Measurements from ENCODE around the gene APMAP.

APMAP gene

DNA sequence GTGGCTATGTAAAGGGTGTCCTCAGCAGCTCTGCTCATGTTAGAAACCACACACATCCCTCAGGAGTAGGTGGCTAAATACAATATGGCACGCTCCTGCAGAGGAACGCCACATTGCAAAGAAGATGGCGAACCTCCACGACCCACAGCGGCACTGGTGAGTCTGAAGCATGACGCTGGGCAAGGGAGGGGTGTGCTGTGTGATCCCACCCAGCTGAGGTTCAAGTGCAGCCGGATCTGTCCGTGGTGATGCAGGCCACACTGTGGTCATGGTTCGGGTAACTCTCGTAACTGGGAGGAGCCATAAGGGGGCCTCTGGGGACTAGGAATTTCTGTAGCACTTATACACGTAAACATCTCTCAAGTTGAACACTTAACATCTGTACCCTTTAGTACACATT, 23.4 kb upstream of the APMAP start (continued):
- TF ChIP-seq, protein P1, sequence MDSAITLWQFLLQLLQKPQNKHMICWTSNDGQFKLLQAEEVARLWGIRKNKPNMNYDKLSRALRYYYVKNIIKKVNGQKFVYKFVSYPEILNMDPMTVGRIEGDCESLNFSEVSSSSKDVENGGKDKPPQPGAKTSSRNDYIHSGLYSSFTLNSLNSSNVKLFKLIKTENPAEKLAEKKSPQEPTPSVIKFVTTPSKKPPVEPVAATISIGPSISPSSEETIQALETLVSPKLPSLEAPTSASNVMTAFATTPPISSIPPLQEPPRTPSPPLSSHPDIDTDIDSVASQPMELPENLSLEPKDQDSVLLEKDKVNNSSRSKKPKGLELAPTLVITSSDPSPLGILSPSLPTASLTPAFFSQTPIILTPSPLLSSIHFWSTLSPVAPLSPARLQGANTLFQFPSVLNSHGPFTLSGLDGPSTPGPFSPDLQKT (IDR thresholded peaks at IDR 0.05; ENCODE audit: borderline replicate concordance, low read depth, low read length): no peak

DNA sequence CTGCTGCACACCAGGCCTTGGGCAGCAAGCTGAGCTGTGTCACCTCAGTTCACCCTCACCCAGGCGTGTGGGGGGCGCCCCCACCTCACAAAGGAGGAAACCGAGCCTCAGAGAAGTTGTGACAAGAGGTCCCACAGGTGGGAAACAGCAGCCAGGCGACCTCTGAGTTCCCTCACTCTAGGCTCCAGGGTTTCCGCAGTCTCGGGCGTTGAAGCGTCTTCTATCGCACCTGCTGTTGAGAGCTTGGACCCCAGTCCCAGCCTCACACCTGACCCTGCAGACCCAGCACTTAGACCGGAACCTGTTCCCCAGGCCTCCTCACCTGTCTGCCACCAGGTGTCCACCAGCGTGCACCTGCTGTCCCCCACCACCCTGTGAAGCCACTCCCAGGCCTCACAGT, 22.3 kb upstream of the APMAP start:
- no peaks in the 10 kb centered on the region for H3K9me3 ChIP-seq (ENCODE audit: control insufficient read depth, insufficient read depth, low read depth, low read length)
- CTCF ChIA-PET: no interaction called here
- H3K4me1 ChIP-seq (ENCODE audit: control insufficient read depth, insufficient read depth, low read length): no peaks in the 10 kb centered on the region
- TF ChIP-seq SP2 (tag by site-specific recombination; IDR thresholded peaks at IDR 0.05) (no peak), ZNF510 (tag by site-specific recombination; IDR thresholded peaks at IDR 0.05; ENCODE audit: insufficient replicate concordance) (no peak), ZNF529 (tag by site-specific recombination; IDR thresholded peaks at IDR 0.05; ENCODE audit: insufficient replicate concordance) (no peak), ZNF600 (tag by site-specific recombination; IDR thresholded peaks at IDR 0.05) (no peak), ZNF791 (tag by site-specific recombination; IDR thresholded peaks at IDR 0.05) (no peak), ZNF623 (tag by site-specific recombination; IDR thresholded peaks at IDR 0.05) (no peak), ZNF292 (tag by site-specific recombination; IDR thresholded peaks at IDR 0.05; ENCODE audit: borderline replicate concordance, low read depth) (no peak), ZNF19 (tag by site-specific recombination; IDR thresholded peaks at IDR 0.05; ENCODE audit: low read depth) (no peak), ZNF133 (tag by site-specific recombination; IDR thresholded peaks at IDR 0.05) (no peak), HOXA7 (CRISPR knock-in tag; IDR thresholded peaks at IDR 0.05; ENCODE audit: borderline replicate concordance) (no peak)
- TF ChIP-seq, protein P2, sequence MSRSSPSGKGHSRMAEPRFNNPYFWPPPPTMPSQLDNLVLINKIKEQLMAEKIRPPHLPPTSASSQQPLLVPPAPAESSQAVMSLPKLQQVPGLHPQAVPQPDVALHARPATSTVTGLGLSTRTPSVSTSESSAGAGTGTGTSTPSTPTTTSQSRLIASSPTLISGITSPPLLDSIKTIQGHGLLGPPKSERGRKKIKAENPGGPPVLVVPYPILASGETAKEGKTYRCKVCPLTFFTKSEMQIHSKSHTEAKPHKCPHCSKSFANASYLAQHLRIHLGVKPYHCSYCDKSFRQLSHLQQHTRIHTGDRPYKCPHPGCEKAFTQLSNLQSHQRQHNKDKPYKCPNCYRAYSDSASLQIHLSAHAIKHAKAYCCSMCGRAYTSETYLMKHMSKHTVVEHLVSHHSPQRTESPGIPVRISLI (tag by site-specific recombination; IDR thresholded peaks at IDR 0.05): no peak
- TF ChIP-seq, protein P3, sequence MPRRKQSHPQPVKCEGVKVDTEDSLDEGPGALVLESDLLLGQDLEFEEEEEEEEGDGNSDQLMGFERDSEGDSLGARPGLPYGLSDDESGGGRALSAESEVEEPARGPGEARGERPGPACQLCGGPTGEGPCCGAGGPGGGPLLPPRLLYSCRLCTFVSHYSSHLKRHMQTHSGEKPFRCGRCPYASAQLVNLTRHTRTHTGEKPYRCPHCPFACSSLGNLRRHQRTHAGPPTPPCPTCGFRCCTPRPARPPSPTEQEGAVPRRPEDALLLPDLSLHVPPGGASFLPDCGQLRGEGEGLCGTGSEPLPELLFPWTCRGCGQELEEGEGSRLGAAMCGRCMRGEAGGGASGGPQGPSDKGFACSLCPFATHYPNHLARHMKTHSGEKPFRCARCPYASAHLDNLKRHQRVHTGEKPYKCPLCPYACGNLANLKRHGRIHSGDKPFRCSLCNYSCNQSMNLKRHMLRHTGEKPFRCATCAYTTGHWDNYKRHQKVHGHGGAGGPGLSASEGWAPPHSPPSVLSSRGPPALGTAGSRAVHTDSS (tag by site-specific recombination; IDR thresholded peaks at IDR 0.05): no peak
- TF ChIP-seq, protein P4, sequence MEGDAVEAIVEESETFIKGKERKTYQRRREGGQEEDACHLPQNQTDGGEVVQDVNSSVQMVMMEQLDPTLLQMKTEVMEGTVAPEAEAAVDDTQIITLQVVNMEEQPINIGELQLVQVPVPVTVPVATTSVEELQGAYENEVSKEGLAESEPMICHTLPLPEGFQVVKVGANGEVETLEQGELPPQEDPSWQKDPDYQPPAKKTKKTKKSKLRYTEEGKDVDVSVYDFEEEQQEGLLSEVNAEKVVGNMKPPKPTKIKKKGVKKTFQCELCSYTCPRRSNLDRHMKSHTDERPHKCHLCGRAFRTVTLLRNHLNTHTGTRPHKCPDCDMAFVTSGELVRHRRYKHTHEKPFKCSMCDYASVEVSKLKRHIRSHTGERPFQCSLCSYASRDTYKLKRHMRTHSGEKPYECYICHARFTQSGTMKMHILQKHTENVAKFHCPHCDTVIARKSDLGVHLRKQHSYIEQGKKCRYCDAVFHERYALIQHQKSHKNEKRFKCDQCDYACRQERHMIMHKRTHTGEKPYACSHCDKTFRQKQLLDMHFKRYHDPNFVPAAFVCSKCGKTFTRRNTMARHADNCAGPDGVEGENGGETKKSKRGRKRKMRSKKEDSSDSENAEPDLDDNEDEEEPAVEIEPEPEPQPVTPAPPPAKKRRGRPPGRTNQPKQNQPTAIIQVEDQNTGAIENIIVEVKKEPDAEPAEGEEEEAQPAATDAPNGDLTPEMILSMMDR (tag by site-specific recombination; IDR thresholded peaks at IDR 0.05): no peak
- peaks cover 0 to 16% of the 10 kb centered on the region in 2 experiments; a peak in 1 of 3 replicates for H3K36me3 ChIP-seq (ENCODE audit: control insufficient read depth in 2 of 2, insufficient read depth in 1 of 2, low read length in 2 of 2)
- POLR2A ChIA-PET: no interaction called here
- H3K4me3 ChIP-seq (ENCODE audit: low read depth, low read length): no peak overlapping the region
- no peak overlapping the region for H3K27ac ChIP-seq (ENCODE audit: extremely low read depth, low read depth, low read length)

DNA sequence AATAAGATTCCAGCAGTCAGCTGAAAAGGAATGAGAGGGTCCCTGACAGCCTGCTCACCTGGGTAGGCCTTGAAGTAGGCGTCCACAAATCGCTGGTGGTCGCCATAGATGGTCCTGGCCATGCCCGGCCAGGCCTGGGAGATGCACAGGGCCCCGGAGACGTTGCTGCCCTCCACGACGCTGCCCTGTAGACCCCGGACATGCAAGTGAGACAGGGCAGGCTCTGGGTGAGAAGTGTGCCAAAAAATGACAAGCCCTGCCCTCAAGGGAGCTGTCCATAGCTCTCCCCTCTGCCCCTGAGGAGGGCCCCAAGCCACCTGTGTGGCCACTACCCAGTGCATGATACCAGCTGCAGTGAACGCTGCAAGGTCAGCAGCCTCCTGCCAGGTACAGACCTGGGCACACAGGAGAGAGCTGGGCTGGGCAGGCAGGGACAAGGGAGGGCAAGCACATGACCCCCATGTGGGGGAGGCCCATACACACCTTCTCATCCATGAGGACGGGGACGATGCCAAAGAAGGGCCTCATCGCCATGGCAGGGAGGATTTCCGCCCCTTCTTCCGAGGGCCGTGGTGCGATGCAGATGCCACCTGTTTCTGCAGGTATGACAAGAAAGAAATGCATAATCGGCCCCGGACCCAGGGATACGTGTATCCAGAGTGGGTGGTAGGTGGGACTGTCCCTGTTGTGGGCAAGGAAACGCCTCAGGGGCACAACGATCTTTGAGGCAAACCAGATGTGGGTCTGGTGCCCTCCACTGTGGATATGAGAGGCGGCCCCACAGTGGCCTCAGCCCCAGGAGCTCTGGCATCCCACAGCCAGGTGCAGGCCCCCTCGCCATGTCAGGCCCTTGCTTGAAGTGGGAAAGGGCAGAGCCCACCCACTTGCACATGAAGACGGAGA, 21.2 kb upstream of the APMAP start:
- no peak overlapping the region for H3K27ac ChIP-seq (ENCODE audit: extremely low read depth, low read depth, low read length)
- ChIA-PET POLR2A (no interaction called here), CTCF (interaction anchor here (0.8 kb wide), 1 partner anchor 51 kb away, joined by 4 read pairs; no protein-coding TSS in a partner anchor)
- H3K36me3 ChIP-seq (ENCODE audit: control insufficient read depth in 2 of 2, insufficient read depth in 1 of 2, low read length in 2 of 2): peaks cover 0 to 21% of the 10 kb centered on the region in 2 experiments; a peak in 1 of 3 replicates
- no peaks in the 10 kb centered on the region for H3K9me3 ChIP-seq (ENCODE audit: control insufficient read depth, insufficient read depth, low read depth, low read length)
- H3K4me1 ChIP-seq (ENCODE audit: control insufficient read depth, insufficient read depth, low read length): no peaks in the 10 kb centered on the region
- H3K4me3 ChIP-seq (ENCODE audit: low read depth, low read length): no peak overlapping the region
- no peak for TF ChIP-seq ZNF768 (tag by site-specific recombination; IDR thresholded peaks at IDR 0.05)
- TF ChIP-seq ZNF544 (tag by site-specific recombination; IDR thresholded peaks at IDR 0.05): no peak
- TF ChIP-seq, protein P5, sequence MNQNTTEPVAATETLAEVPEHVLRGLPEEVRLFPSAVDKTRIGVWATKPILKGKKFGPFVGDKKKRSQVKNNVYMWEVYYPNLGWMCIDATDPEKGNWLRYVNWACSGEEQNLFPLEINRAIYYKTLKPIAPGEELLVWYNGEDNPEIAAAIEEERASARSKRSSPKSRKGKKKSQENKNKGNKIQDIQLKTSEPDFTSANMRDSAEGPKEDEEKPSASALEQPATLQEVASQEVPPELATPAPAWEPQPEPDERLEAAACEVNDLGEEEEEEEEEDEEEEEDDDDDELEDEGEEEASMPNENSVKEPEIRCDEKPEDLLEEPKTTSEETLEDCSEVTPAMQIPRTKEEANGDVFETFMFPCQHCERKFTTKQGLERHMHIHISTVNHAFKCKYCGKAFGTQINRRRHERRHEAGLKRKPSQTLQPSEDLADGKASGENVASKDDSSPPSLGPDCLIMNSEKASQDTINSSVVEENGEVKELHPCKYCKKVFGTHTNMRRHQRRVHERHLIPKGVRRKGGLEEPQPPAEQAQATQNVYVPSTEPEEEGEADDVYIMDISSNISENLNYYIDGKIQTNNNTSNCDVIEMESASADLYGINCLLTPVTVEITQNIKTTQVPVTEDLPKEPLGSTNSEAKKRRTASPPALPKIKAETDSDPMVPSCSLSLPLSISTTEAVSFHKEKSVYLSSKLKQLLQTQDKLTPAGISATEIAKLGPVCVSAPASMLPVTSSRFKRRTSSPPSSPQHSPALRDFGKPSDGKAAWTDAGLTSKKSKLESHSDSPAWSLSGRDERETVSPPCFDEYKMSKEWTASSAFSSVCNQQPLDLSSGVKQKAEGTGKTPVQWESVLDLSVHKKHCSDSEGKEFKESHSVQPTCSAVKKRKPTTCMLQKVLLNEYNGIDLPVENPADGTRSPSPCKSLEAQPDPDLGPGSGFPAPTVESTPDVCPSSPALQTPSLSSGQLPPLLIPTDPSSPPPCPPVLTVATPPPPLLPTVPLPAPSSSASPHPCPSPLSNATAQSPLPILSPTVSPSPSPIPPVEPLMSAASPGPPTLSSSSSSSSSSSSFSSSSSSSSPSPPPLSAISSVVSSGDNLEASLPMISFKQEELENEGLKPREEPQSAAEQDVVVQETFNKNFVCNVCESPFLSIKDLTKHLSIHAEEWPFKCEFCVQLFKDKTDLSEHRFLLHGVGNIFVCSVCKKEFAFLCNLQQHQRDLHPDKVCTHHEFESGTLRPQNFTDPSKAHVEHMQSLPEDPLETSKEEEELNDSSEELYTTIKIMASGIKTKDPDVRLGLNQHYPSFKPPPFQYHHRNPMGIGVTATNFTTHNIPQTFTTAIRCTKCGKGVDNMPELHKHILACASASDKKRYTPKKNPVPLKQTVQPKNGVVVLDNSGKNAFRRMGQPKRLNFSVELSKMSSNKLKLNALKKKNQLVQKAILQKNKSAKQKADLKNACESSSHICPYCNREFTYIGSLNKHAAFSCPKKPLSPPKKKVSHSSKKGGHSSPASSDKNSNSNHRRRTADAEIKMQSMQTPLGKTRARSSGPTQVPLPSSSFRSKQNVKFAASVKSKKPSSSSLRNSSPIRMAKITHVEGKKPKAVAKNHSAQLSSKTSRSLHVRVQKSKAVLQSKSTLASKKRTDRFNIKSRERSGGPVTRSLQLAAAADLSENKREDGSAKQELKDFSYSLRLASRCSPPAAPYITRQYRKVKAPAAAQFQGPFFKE (tag by site-specific recombination; IDR thresholded peaks at IDR 0.05; ENCODE audit: borderline replicate concordance): no peak
- TF ChIP-seq OSR2 (tag by site-specific recombination; IDR thresholded peaks at IDR 0.05): no peak
- no peak for TF ChIP-seq ZNF248 (tag by site-specific recombination; IDR thresholded peaks at IDR 0.05)
- TF ChIP-seq ZNF2 (tag by site-specific recombination; IDR thresholded peaks at IDR 0.05): no peak
- no peak for TF ChIP-seq ZNF530 (tag by site-specific recombination; IDR thresholded peaks at IDR 0.05; ENCODE audit: low read depth)

Data from HEK293 (cell line).